B cell (primary cell): Measurements from ENCODE around the gene NRROS. TPM values are rescaled to one million over a fixed set of nuclear protein-coding genes. Genes with fewer than 3 reads are reported as not detected.
A peak's percentile ranks its signal among the peaks of the same experiment; 100 is the strongest.

ENCODE experiments used
- ATAC-seq: fragments of 200-7000 bp; cut with Tn5 transposase; one replicate; pipeline ENCODE4 v1.10.0; 2021; ENCODE audit warnings: low read depth, mild to moderate bottlenecking, moderate number of reproducible peaks, moderate library complexity
- CTCF ChIA-PET: fragments of 350-600 bp; sonication (Branson Sonifier 250); formaldehyde crosslinking; loops from one replicate; lab custom pipeline; 2021; ENCODE audit warnings: antibody characterized with exemption, inconsistent platforms; lab: Charles Lee
- POLR2A ChIA-PET: fragments of 350-600 bp; sonication (Branson Sonifier 250); formaldehyde crosslinking; loops from one replicate; lab custom pipeline; 2021; ENCODE audit warnings: antibody characterized with exemption; lab: Charles Lee
- DNase-seq: peaks from one replicate; pipeline ENCODE4 v3.0.0; 2013
- H2AFZ ChIP-seq: 2 replicates; pipeline ENCODE4 v1.6.1; 2012; ENCODE audit warnings: mild to moderate bottlenecking, low read depth, low read length; ENCODE audit not compliant: insufficient read depth, poor library complexity, severe bottlenecking
- H3K27ac ChIP-seq, 2 donors: 1 replicate in 1 of 2; 2 replicates in 1 of 2; pipeline ENCODE4 v1.5.1; 2012 to 2013; ENCODE audit warnings: low read length in 2 of 2, mild to moderate bottlenecking in 2 of 2, moderate library complexity in 1 of 2
- H3K27me3 ChIP-seq, 4 experiments: fragments of 200-600 bp in 1 of 4; sonication (generic) in 1 of 4; replicated peaks in 1 of 4; 1 replicate in 2 of 4; 2 replicates in 2 of 4; pipeline versions ENCODE4 v1.6.1 to v1.7.0; 2013 to 2016; ENCODE audit warnings: low read length in 3 of 4, mild to moderate bottlenecking in 2 of 4, mixed read lengths in 1 of 4, moderate library complexity in 1 of 4; ENCODE audit not compliant: insufficient read depth in 4 of 4, control insufficient read depth in 3 of 4; ENCODE audit errors: control extremely low read depth in 1 of 4
- H3K36me3 ChIP-seq, 2 experiments: replicated peaks in 1 of 2; 1 replicate in 1 of 2; 2 replicates in 1 of 2; pipeline versions ENCODE4 v1.6.1 to v1.7.1; 2013; ENCODE audit warnings: low read length in 1 of 2; ENCODE audit not compliant: insufficient read depth in 2 of 2, control insufficient read depth in 1 of 2; ENCODE audit errors: control extremely low read depth in 1 of 2, extremely low read depth in 1 of 2
- H3K4me1 ChIP-seq, 2 donors: fragments of 200-600 bp in 1 of 2; sonication (generic) in 1 of 2; 1 replicate in 1 of 2; 2 replicates in 1 of 2; pipeline versions ENCODE4 v1.5.1 to v1.6.1; 2013 to 2017; ENCODE audit warnings: low read length in 2 of 2; ENCODE audit not compliant: control insufficient read depth in 2 of 2, insufficient read depth in 2 of 2
- H3K4me2 ChIP-seq: replicated peaks from 2 replicates; pipeline ENCODE3; 2012; ENCODE audit warnings: mild to moderate bottlenecking, low read depth, low read length; ENCODE audit not compliant: poor library complexity, severe bottlenecking
- H3K4me3 ChIP-seq, 5 experiments: fragments of 200-600 bp in 1 of 5; sonication (generic) in 1 of 5; 1 replicate in 3 of 5; 2 replicates in 2 of 5; pipeline versions ENCODE4 v1.5.1 to v1.7.0; 2011 to 2016; ENCODE audit warnings: low read length in 4 of 5, mild to moderate bottlenecking in 4 of 5, low read depth in 2 of 5, control low read depth in 1 of 5, moderate library complexity in 1 of 5; ENCODE audit not compliant: insufficient read depth in 1 of 5; ENCODE audit errors: control extremely low read depth in 1 of 5, extremely low read depth in 1 of 5
- H3K79me2 ChIP-seq: fragments of 200-600 bp; sonication (generic); one replicate; pipeline ENCODE4 v1.6.0; 2016; ENCODE audit warnings: low read length; ENCODE audit not compliant: control insufficient read depth, insufficient read depth
- H3K9ac ChIP-seq: fragments of 200-600 bp; sonication (generic); 2 replicates; pipeline ENCODE4 v1.6.1; 2017; ENCODE audit warnings: mild to moderate bottlenecking, low read length, moderate library complexity
- H3K9me3 ChIP-seq, 3 donors: one replicate each; pipeline versions ENCODE4 v1.6.1 to v1.7.1; 2013; ENCODE audit warnings: low read length in 2 of 3; ENCODE audit not compliant: control insufficient read depth in 2 of 3, insufficient read depth in 1 of 3; ENCODE audit errors: control extremely low read depth in 1 of 3
- H4K20me1 ChIP-seq: 2 replicates; pipeline ENCODE4 v1.6.0; 2012; ENCODE audit warnings: mild to moderate bottlenecking, low read length; ENCODE audit not compliant: insufficient read depth, control insufficient read depth, poor library complexity, severe bottlenecking
- H3K27ac Mint-ChIP-seq: one replicate; pipeline ENCODE4 v1.8.0; 2021; ENCODE audit warnings: mixed read lengths
- H3K27me3 Mint-ChIP-seq: one replicate; pipeline ENCODE4 v1.8.0; 2021; ENCODE audit warnings: mixed read lengths
- H3K4me1 Mint-ChIP-seq: one replicate; pipeline ENCODE4 v1.8.0; 2021; ENCODE audit warnings: mixed read lengths
- H3K4me3 Mint-ChIP-seq: one replicate; pipeline ENCODE4 v1.8.0; 2021; ENCODE audit warnings: mixed read lengths
- H3K9me3 Mint-ChIP-seq: one replicate; pipeline ENCODE4 v1.8.0; 2022; ENCODE audit warnings: mixed read lengths; ENCODE audit not compliant: insufficient read depth
- EZH2 ChIP-seq: IDR thresholded peaks from 2 replicates; pipeline ENCODE4 v1.6.1; 2012; ENCODE audit warnings: borderline replicate concordance, low read depth, mild to moderate bottlenecking, moderate library complexity, low read length; ENCODE audit not compliant: insufficient read depth, poor library complexity, severe bottlenecking
- WGBS: methylation state at CpG from one replicate; pipeline ENCODE4 v1.1.5; 2013; ENCODE audit warnings: missing lambda C conversion rate; ENCODE audit not compliant: insufficient coverage; 5-methylcytosine and 5-hydroxymethylcytosine counted together
- intact Hi-C: fragments of 100-400 bp; cut with micrococcal nuclease; formaldehyde crosslinking; loops from one replicate; pipeline ENCODE4 v1.10.0; 2022
- polyA plus RNA-seq: library from polyadenylated mRNA; depleted of rRNA; stranded (reverse); fragments of >200 nt; gene quantifications from 2 replicates; pipeline ENCODE4 v1.2.3, GENCODE V29; 2012
- total RNA-seq, 2 donors: library from RNA; stranded (reverse); fragments of 120-200 nt in 1 of 2; gene quantifications; 1 replicate in 1 of 2; 2 replicates in 1 of 2; pipeline versions ENCODE4 v1.2.3 to v1.2.4, GENCODE V29; 2013 to 2022
- TF ChIP-seq, protein P1 (sequence below): fragments of 200-600 bp; IDR thresholded peaks from one replicate; pipeline ENCODE4 v1.8.0; 2022; ENCODE audit warnings: antibody characterized with exemption, mild to moderate bottlenecking

Gene NRROS
- total and polyA plus RNA-seq, 2 donors (not counting 1 experiment from before 2014, with no cell fraction given): 40.1 to 87.9 TPM

DNA sequence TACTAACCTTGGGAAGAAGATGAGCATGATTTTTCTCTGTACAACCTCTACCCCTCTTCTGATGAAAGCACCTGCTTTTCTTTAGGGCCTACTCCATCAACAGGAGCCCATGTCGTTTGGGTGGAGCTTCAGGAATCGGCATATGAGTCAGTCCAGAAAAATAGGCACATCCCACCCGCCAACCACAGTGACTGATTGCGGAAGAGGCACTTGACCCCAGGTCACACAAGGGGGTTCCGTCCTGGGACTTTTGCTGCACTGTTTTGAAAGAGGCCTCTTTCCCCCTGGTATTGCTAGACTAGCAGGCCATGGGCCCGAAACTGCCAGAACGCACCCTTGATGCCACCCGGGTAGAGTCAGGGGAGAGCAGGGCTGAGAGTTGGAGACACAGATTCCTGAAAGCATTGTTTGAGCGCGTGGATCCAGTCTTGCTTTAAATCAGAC, 19.3 kb upstream of the NRROS start:
- ChIA-PET CTCF (no interaction called here), POLR2A (no interaction called here)
- ATAC-seq: no peak
- peaks cover 15% of the 10 kb centered on the region for H3K4me1 Mint-ChIP-seq
- H3K9me3 Mint-ChIP-seq: no peaks in the 10 kb centered on the region
- no peak overlapping the region for H3K9ac ChIP-seq
- H3K4me3 Mint-ChIP-seq: no peak overlapping the region
- H3K27me3 Mint-ChIP-seq: no peaks in the 10 kb centered on the region
- H2AFZ ChIP-seq: peak overlapping the region; percentile 59
- no peak overlapping the region for H3K4me3 ChIP-seq
- no peaks in the 10 kb centered on the region for H3K27me3 ChIP-seq
- DNase-seq: no peak
- H3K4me2 ChIP-seq: no peak overlapping the region
- no peak overlapping the region for H3K27ac ChIP-seq
- H3K79me2 ChIP-seq: no peaks in the 10 kb centered on the region
- no peaks in the 10 kb centered on the region for H4K20me1 ChIP-seq
- H3K9me3 ChIP-seq: peaks cover 0 to 3% (median 0%) of the 10 kb centered on the region in 3 donors
- peaks cover 11 to 19% of the 10 kb centered on the region in 2 donors for H3K4me1 ChIP-seq
- TF ChIP-seq EZH2: no peak
- TF ChIP-seq, protein P1, sequence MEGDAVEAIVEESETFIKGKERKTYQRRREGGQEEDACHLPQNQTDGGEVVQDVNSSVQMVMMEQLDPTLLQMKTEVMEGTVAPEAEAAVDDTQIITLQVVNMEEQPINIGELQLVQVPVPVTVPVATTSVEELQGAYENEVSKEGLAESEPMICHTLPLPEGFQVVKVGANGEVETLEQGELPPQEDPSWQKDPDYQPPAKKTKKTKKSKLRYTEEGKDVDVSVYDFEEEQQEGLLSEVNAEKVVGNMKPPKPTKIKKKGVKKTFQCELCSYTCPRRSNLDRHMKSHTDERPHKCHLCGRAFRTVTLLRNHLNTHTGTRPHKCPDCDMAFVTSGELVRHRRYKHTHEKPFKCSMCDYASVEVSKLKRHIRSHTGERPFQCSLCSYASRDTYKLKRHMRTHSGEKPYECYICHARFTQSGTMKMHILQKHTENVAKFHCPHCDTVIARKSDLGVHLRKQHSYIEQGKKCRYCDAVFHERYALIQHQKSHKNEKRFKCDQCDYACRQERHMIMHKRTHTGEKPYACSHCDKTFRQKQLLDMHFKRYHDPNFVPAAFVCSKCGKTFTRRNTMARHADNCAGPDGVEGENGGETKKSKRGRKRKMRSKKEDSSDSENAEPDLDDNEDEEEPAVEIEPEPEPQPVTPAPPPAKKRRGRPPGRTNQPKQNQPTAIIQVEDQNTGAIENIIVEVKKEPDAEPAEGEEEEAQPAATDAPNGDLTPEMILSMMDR: no peak
- no peak overlapping the region for H3K27ac Mint-ChIP-seq
- 77% methylated on average over 10 of the region's 10 CpGs for WGBS
- intact Hi-C loops: no loop called here
- H3K36me3 ChIP-seq: no peaks in the 10 kb centered on the region

DNA sequence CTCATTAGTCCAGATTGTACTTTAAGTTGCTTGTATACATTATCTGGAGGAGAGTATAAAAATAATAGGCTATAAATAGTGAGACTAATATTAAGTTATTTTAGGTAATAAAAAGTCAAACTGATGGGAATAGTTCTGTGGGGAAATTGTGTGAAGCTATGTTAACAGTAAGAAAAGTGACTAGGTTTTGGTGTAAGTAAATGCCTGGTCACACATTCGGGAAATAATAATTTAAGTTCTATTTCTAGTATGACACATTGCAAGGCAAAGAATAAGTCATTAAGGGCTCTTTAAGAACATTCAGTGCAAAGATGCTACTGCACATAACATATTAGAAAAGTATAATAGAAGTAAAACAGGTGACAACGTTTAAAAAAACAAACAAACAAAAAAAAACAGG, 18.8 kb upstream of the NRROS start:
- Histone ChIP-seq H3K4me2 (no peak overlapping the region), H3K4me1 (peaks cover 11 to 22% of the 10 kb centered on the region in 2 donors), H3K9ac (no peak overlapping the region), H3K79me2 (no peaks in the 10 kb centered on the region), H3K36me3 (no peaks in the 10 kb centered on the region), H2AFZ (peak overlapping the region; percentile 59), H4K20me1 (no peaks in the 10 kb centered on the region), H3K4me3 (no peak overlapping the region), H3K27ac (no peak overlapping the region), H3K27me3 (no peaks in the 10 kb centered on the region), H3K9me3 (peaks cover 0 to 7% (median 0%) of the 10 kb centered on the region in 3 donors)
- no CpG with 5 or more reads among the region's 2 CpGs for WGBS
- DNase-seq: no peak
- intact Hi-C loops: no loop called here
- H3K27ac Mint-ChIP-seq: no peak overlapping the region
- peaks cover 18% of the 10 kb centered on the region for H3K4me1 Mint-ChIP-seq
- H3K4me3 Mint-ChIP-seq: no peak overlapping the region
- TF ChIP-seq EZH2: no peak
- TF ChIP-seq, protein P1: no peak
- ATAC-seq: no peak
- no peaks in the 10 kb centered on the region for H3K27me3 Mint-ChIP-seq
- ChIA-PET POLR2A (no interaction called here), CTCF (no interaction called here)
- H3K9me3 Mint-ChIP-seq: no peaks in the 10 kb centered on the region
